C4-2B (cell line): Measurements from ENCODE around the gene NAA15.
"Not testable (repeated sequence)": the region's sequence is repeated elsewhere in the genome, so short reads cannot be mapped to it uniquely, and the experiment has no call there.

Source experiments
- H3K27ac ChIP-seq: fragments of 450-650 bp; 2 replicates; pipeline ENCODE4 v1.5.1; 2017
- CTCF ChIP-seq: fragments of 450-650 bp; conservative IDR thresholded peaks from 2 replicates; pipeline ENCODE4 v1.5.1; 2017; ENCODE audit warnings: mild to moderate bottlenecking
- ZFX ChIP-seq: fragments of 450-650 bp; IDR thresholded peaks from 2 replicates; pipeline ENCODE4 v1.6.1; 2017

NAA15 gene

GRCh38 chr4:139299536-139299935 lies 1.8 kb upstream of the NAA15 start:
- H3K27ac ChIP-seq = no peak overlapping the region
- no peak for TF ChIP-seq CTCF
- no peak for TF ChIP-seq ZFX

DNA sequence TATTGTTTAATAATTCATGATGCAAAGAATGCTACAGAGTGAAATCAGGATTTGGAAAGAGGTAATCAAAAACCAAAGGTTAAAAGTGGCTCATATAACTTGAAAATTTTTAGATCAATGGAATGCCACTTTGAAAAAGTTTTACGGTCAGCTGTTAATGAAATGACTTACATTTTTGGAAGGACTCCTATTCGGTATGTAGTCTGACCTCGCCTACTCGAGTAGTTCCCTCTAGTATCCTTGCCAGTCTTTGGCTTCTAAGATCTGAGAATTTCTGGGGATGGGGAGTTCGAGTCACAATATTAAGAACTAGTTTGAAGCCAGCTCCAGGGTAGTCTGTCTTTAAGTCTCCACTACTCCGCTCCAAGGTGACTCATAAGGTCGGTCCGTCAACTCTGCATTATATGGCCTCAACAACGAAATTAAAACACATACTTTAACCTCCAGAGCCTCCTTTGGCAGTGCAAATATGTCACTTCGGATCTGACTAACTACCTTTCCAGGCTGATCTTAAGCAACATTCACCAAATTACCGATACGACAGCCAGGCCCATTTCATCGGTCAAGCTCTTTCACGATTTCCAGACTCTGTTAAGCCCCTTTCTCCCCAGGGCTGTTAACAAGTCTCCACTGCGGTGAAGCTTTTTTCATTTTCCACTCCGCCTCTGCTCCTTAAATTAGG lies 733 bp upstream of the NAA15 start:
- TF ChIP-seq CTCF = no peak
- no peak for TF ChIP-seq ZFX
- H3K27ac ChIP-seq = peak overlapping the region; percentile 90

DNA sequence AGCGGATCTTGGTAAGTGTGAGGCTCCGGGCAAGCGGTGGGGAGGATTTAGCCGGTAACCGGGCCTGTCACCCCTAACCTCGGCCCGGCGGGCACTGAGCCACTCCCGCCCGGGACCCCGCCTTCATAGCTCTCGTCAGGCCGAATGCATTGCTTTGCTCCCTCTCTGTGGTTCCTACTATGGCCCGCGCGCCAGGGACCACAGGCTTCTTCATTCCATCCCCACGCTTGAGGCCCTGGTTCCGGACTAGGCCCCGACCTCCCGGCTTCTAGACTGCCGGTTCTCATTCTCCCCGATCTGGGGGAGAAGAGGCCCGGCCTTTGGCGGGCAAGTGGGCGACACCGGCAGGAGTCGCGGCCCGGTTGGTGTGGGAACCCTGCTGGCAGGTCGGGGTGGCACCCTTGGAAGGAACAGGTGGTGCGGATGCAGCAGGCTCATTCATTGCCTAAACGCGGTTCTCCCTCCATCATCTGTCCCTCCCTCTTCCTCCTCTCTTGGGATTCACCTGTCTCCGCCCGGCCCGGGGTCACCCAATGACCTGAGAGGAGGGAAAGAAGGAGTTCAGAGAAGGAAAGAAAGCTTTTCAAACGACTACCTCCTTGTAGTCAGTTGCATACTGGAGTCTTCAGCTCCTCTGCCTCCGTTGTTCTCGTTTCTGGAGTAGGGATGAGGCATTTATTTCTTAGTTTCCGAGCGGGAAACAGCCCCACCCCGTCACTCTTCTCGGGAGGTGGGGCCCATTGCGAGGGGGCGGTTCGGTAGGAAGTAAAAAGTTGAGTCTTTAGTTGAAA lies 711 bp downstream of the NAA15 start, which contains the start of gene NDUFC1:
Gene NDUFC1, minus strand, starts transcription at position 657 of the 791 bp plus-strand sequence. CDS start 6,679 bp downstream, outside the sequence.
- H3K27ac ChIP-seq = peak within 1 kb of the TSS; percentile 90
- TF ChIP-seq ZFX (peak; percentile 97), CTCF (no peak; the same call in 1 of the 2 replicates)

GRCh38 chr4:139304920-139305319 lies 3.6 kb downstream of the NAA15 start:
- no peak overlapping the region for H3K27ac ChIP-seq
- no peak for TF ChIP-seq CTCF
- no peak for TF ChIP-seq ZFX

- H3K27ac ChIP-seq = no peak overlapping the region
- TF ChIP-seq ZFX (no peak), CTCF (no peak)
Observed at GRCh38 chr4:139311909-139312308, 10.6 kb downstream of the NAA15 start.

DNA sequence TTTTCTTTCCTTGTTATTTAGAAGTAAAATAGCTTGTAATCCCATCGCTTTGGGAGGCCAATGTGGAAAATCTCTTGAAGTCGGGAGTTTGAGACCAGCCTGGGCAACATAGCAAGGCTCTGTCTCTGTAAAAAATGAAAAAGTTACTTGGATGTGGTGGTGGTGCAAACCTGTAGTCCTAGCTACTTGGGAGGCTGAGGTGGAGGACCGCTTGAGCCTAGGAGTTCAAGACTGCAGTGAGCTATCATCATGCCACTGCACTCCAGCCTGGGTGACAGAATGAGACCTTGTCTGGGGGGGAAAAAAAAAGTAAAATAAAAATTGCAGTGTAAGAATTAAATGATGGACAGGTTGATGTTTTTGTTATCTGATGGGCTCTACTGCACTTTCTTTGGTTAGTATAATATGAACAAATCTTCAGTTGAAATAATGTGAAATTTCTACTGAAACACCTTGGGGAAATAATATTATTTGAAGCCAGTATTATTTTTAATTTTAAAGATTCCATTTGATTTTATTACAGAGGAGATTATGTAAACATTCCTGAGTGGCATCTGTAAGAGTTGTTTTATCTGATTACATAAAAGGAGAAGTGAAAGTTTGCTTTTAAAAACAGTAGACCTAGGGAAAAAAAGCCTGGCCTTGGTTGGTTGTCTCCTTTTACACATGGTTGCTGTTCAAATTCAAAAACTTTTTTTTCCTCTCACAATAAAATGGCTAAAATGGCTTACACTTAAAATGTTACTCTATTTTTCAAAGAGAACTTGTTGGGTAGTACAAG lies 11.4 kb downstream of the NAA15 start:
- H3K27ac ChIP-seq = no peak overlapping the region
- TF ChIP-seq ZFX = no peak
- no peak for TF ChIP-seq CTCF

DNA sequence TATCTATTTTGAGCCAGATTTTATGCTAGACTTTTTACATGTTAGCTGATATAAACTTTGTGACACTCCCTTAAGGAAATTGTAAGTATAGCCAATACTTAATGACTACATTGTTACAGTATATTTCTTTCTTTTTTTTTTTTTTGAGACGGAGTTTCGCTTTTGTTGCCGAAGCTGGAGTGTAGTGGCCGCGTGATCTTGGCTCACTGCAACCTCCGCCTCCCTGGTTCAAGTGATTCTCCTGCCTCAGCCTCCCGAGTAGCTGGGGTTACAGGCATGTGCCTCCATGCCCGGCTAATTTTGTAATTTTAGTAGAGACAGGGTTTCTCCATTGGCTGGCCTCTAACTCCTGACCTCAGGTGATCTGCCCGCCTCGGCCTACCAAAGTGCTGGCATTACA lies 12.1 kb downstream of the NAA15 start:
- H3K27ac ChIP-seq = not testable (repeated sequence)
